H9 (cell line): ENCODE measurements around the gene FBXL2. TPM values are rescaled to one million over a fixed set of nuclear protein-coding genes. Genes with fewer than 3 reads are reported as not detected.

Source experiments
- DNase-seq: peaks from one replicate; pipeline ENCODE4 v3.0.0-alpha.2; 2017
- H2AFZ ChIP-seq: one replicate; pipeline ENCODE4 v1.6.1; 2013; ENCODE audit warnings: mild to moderate bottlenecking, low read length, control low read depth, moderate library complexity
- H2AK5ac ChIP-seq: 2 replicates; pipeline ENCODE4 v1.6.1; 2013; ENCODE audit warnings: low read length, control low read depth, mixed read lengths; ENCODE audit not compliant: insufficient read length
- H2BK120ac ChIP-seq: one replicate; pipeline ENCODE4 v1.6.1; 2013; ENCODE audit warnings: low read depth, mild to moderate bottlenecking, low read length, control low read depth, inconsistent platforms; ENCODE audit not compliant: poor library complexity, severe bottlenecking
- H2BK12ac ChIP-seq: 2 replicates; pipeline ENCODE4 v1.6.1; 2013; ENCODE audit warnings: low read length, control low read depth, mixed read lengths, low read depth; ENCODE audit not compliant: insufficient read length
- H2BK15ac ChIP-seq: 2 replicates; pipeline ENCODE4 v1.6.1; 2013; ENCODE audit warnings: low read depth, low read length, control low read depth
- H2BK20ac ChIP-seq: one replicate; pipeline ENCODE4 v1.6.1; 2013; ENCODE audit warnings: low read depth, mild to moderate bottlenecking, low read length, control low read depth, inconsistent platforms; ENCODE audit not compliant: poor library complexity, severe bottlenecking
- H2BK5ac ChIP-seq: 2 replicates; pipeline ENCODE4 v1.6.1; 2013; ENCODE audit warnings: low read length, control low read depth, mixed read lengths; ENCODE audit not compliant: insufficient read length
- H3K14ac ChIP-seq: 2 replicates; pipeline ENCODE4 v1.6.1; 2013; ENCODE audit warnings: low read length, control low read depth; ENCODE audit not compliant: insufficient read depth
- H3K18ac ChIP-seq: 2 replicates; pipeline ENCODE4 v1.6.1; 2013; ENCODE audit warnings: low read depth, mild to moderate bottlenecking, mixed read lengths, low read length, control low read depth; ENCODE audit not compliant: insufficient read length
- H3K23ac ChIP-seq: 2 replicates; pipeline ENCODE4 v1.6.1; 2013; ENCODE audit warnings: low read length, control low read depth, mixed read lengths, low read depth; ENCODE audit not compliant: insufficient read length
- H3K23me2 ChIP-seq: 2 replicates; pipeline ENCODE4 v1.6.1; 2013; ENCODE audit warnings: low read depth, mild to moderate bottlenecking, mixed read lengths, low read length, control low read depth; ENCODE audit not compliant: insufficient read length, poor library complexity, severe bottlenecking
- H3K27ac ChIP-seq: 2 replicates; pipeline ENCODE4 v1.5.1; 2013; ENCODE audit warnings: low read length, control low read depth, mixed read lengths, low read depth; ENCODE audit not compliant: insufficient read length
- H3K27me3 ChIP-seq: 2 replicates; pipeline ENCODE4 v1.6.1; 2013; ENCODE audit warnings: low read length, control low read depth, inconsistent platforms; ENCODE audit not compliant: insufficient read depth
- H3K4ac ChIP-seq: 2 replicates; pipeline ENCODE4 v1.6.1; 2013; ENCODE audit warnings: low read depth, mild to moderate bottlenecking, control low read depth, inconsistent platforms, low read length, moderate library complexity
- H3K4me1 ChIP-seq: 2 replicates; pipeline ENCODE4 v1.6.1; 2013; ENCODE audit warnings: low read length, control low read depth, inconsistent platforms; ENCODE audit not compliant: insufficient read depth
- H3K4me2 ChIP-seq: 2 replicates; pipeline ENCODE4 v1.6.1; 2013; ENCODE audit warnings: low read length, control low read depth, mixed read lengths; ENCODE audit not compliant: insufficient read length, insufficient read depth
- H3K56ac ChIP-seq: 2 replicates; pipeline ENCODE4 v1.6.1; 2013; ENCODE audit warnings: low read depth, mild to moderate bottlenecking, mixed read lengths, low read length, control low read depth; ENCODE audit not compliant: insufficient read length
- H3K79me1 ChIP-seq: 2 replicates; pipeline ENCODE4 v1.6.1; 2013; ENCODE audit warnings: low read depth, mild to moderate bottlenecking, moderate library complexity, low read length, control low read depth, inconsistent platforms; ENCODE audit not compliant: insufficient read depth, poor library complexity, severe bottlenecking
- H3K79me2 ChIP-seq: 2 replicates; pipeline ENCODE4 v1.6.1; 2013; ENCODE audit warnings: low read length, control low read depth, inconsistent platforms; ENCODE audit not compliant: insufficient read depth
- H3K9ac ChIP-seq: 2 replicates; pipeline ENCODE4 v1.6.1; 2013; ENCODE audit warnings: low read length, control low read depth, mixed read lengths; ENCODE audit not compliant: insufficient read length; ENCODE audit errors: extremely low read depth
- H3K9me3 ChIP-seq: one replicate; pipeline ENCODE4 v1.6.1; 2013; ENCODE audit warnings: low read depth, low read length, inconsistent platforms; ENCODE audit not compliant: control insufficient read depth
- H3T11ph ChIP-seq: one replicate; pipeline ENCODE4 v1.6.1; 2013; ENCODE audit warnings: mild to moderate bottlenecking, low read length, control low read depth, inconsistent platforms
- H4K20me1 ChIP-seq: one replicate; pipeline ENCODE4 v1.6.1; 2013; ENCODE audit not compliant: control insufficient read depth, insufficient read length, insufficient read depth
- H4K5ac ChIP-seq: 2 replicates; pipeline ENCODE4 v1.6.1; 2013; ENCODE audit warnings: low read depth, mild to moderate bottlenecking, mixed read lengths, low read length, control low read depth; ENCODE audit not compliant: insufficient read length
- H4K8ac ChIP-seq: replicated peaks from 2 replicates; pipeline ENCODE4 v1.6.1; 2013; ENCODE audit warnings: low read length, control low read depth, mixed read lengths, low read depth; ENCODE audit not compliant: insufficient read length
- H4K91ac ChIP-seq: 2 replicates; pipeline ENCODE4 v1.6.1; 2013; ENCODE audit warnings: low read depth, mild to moderate bottlenecking, moderate library complexity, mixed read lengths, low read length, control low read depth; ENCODE audit not compliant: insufficient read length
- H3K27ac Mint-ChIP-seq, 3 experiments: 2 replicates in 2 of 3; 3 replicates in 1 of 3; pipeline ENCODE4 v1.8.0; 2020 to 2021; ENCODE audit warnings: mixed read lengths in 3 of 3, mild to moderate bottlenecking in 1 of 3, moderate library complexity in 1 of 3
- H3K27me3 Mint-ChIP-seq: 2 replicates; pipeline ENCODE4 v1.8.0; 2021; ENCODE audit warnings: low read depth, mild to moderate bottlenecking, moderate library complexity, mixed read lengths
- H3K36me3 Mint-ChIP-seq, 3 experiments: 2 replicates in 2 of 3; 3 replicates in 1 of 3; pipeline ENCODE4 v1.8.0; 2020 to 2021; ENCODE audit warnings: low read depth in 3 of 3, mixed read lengths in 3 of 3; ENCODE audit not compliant: insufficient read depth in 1 of 3
- H3K4me1 Mint-ChIP-seq, 2 experiments: 2 replicates each; pipeline ENCODE4 v1.8.0; 2020; ENCODE audit warnings: mixed read lengths in 2 of 2
- H3K4me3 Mint-ChIP-seq, 2 experiments: 2 replicates in 1 of 2; 3 replicates in 1 of 2; pipeline ENCODE4 v1.8.0; 2020 to 2021; ENCODE audit warnings: mild to moderate bottlenecking in 2 of 2, mixed read lengths in 2 of 2, moderate library complexity in 1 of 2
- H3K9me3 Mint-ChIP-seq, 2 experiments: 2 replicates in 1 of 2; 3 replicates in 1 of 2; pipeline ENCODE4 v1.8.0; 2020; ENCODE audit warnings: mild to moderate bottlenecking in 2 of 2, mixed read lengths in 2 of 2, moderate library complexity in 1 of 2
- total RNA-seq: library from RNA; stranded (reverse); gene quantifications from 2 replicates; pipeline ENCODE4 v1.2.1, GENCODE V29; 2021
- TF ChIP-seq, protein P1 (sequence below): fragments of 200-600 bp; sonication (generic); conservative IDR thresholded peaks from 3 replicates; pipeline ENCODE4 v1.8.0; 2021; ENCODE audit warnings: antibody characterized with exemption, mild to moderate bottlenecking

FBXL2 gene
- total RNA-seq, 1 experiment from 2014 or later: 2.7 TPM

DNA sequence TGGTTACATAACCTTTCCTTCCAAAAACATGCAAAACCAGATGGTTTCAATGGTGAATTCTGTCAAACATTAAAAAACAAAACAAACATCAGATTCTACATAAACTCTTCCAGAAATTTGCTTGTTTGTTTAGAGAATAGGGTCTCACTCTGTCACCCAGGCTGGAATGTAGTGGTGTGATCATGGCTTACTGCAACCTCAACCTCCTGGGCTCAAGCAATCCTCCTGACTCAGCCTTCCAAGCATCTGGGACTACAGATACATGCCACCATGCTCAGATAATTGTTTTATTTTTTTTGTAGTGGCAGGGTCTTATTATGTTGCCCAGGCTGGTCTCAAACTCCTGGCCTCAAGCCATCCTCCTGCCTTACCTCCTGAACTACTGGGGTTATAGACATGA, 36.1 kb downstream of the FBXL2 start:
- Histone ChIP-seq H4K91ac (no peak overlapping the region), H3K4me1 (no peaks in the 10 kb centered on the region; the same call in 1 of the 2 replicates), H3K14ac (no peak overlapping the region), H4K20me1 (no peaks in the 10 kb centered on the region), H2BK120ac (no peak overlapping the region), H2AFZ (no peak overlapping the region), H2AK5ac (no peak overlapping the region), H2BK20ac (no peak overlapping the region), H2BK15ac (no peak overlapping the region), H2BK5ac (no peak overlapping the region), H3K18ac (no peak overlapping the region), H3K4ac (no peak overlapping the region), H4K8ac (no peak overlapping the region), H3K9me3 (no peaks in the 10 kb centered on the region), H3T11ph (no peak overlapping the region), H3K79me2 (no peaks in the 10 kb centered on the region), H3K56ac (no peak overlapping the region), H3K27ac (no peak overlapping the region), H2BK12ac (no peak overlapping the region), H3K27me3 (no peaks in the 10 kb centered on the region), H3K79me1 (no peaks in the 10 kb centered on the region), H3K4me2 (no peak overlapping the region), H4K5ac (no peak overlapping the region), H3K9ac (no peak overlapping the region), H3K23me2 (no peaks in the 10 kb centered on the region), H3K23ac (no peak overlapping the region)
- Mint-ChIP-seq H3K27ac (no peak overlapping the region), H3K36me3 (peaks cover 0 to 6% (median 6%) of the 10 kb centered on the region in 3 experiments; a peak in 4 of 7 replicates), H3K4me1 (peaks cover 10 to 14% of the 10 kb centered on the region in 2 experiments), H3K9me3 (peaks cover 6 to 10% of the 10 kb centered on the region in 2 experiments; a peak in 4 of 5 replicates), H3K4me3 (no peak overlapping the region), H3K27me3 (no peaks in the 10 kb centered on the region; the same call in 1 of the 2 replicates)
- TF ChIP-seq, protein P1, sequence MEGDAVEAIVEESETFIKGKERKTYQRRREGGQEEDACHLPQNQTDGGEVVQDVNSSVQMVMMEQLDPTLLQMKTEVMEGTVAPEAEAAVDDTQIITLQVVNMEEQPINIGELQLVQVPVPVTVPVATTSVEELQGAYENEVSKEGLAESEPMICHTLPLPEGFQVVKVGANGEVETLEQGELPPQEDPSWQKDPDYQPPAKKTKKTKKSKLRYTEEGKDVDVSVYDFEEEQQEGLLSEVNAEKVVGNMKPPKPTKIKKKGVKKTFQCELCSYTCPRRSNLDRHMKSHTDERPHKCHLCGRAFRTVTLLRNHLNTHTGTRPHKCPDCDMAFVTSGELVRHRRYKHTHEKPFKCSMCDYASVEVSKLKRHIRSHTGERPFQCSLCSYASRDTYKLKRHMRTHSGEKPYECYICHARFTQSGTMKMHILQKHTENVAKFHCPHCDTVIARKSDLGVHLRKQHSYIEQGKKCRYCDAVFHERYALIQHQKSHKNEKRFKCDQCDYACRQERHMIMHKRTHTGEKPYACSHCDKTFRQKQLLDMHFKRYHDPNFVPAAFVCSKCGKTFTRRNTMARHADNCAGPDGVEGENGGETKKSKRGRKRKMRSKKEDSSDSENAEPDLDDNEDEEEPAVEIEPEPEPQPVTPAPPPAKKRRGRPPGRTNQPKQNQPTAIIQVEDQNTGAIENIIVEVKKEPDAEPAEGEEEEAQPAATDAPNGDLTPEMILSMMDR: no peak
- no peak for DNase-seq
